Skin of body (tissue), 2 donors: Measurements from ENCODE around the gene ABCB6. TPM values are rescaled to one million over a fixed set of nuclear protein-coding genes. Genes with fewer than 3 reads are reported as not detected.
"Not testable (repeated sequence)": the region's sequence is repeated elsewhere in the genome, so short reads cannot be mapped to it uniquely, and the experiment has no call there.

Experiments
- DNase-seq: peaks from one replicate; lab custom pipeline; 2025; lab: John Stamatoyannopoulos, UW
- total RNA-seq: library from RNA; depleted of rRNA; stranded (reverse); fragments of >200 nt; gene quantifications from one replicate; pipeline ENCODE4 v1.2.3, GENCODE V29; 2014

Gene ABCB6
- total RNA-seq, 1 donor from 2014 or later = 23.8 TPM

GRCh38 chr2:219214141-219214540, 4.6 kb downstream of the ABCB6 start:
- no peak for DNase-seq

- DNase-seq = no peak
These were observed 5.2 kb downstream of the ABCB6 start for GRCh38 chr2:219213486-219214071.

GRCh38 chr2:219213026-219213415, 5.7 kb downstream of the ABCB6 start:
- DNase-seq = no peak

GRCh38 chr2:219210886-219211362, 7.8 kb downstream of the ABCB6 start:
- no peak for DNase-seq

GRCh38 chr2:219210196-219210885, 8.4 kb downstream of the ABCB6 start:
- no peak for DNase-seq

- no peak for DNase-seq
These were observed 9.2 kb downstream of the ABCB6 start for GRCh38 chr2:219209236-219210195.

- no peak for DNase-seq
These were observed 10.6 kb downstream of the ABCB6 start for GRCh38 chr2:219207884-219208740.

- no peak for DNase-seq
These were observed 11.4 kb downstream of the ABCB6 start for GRCh38 chr2:219207134-219207883.

GRCh38 chr2:219206328-219207133, 12.2 kb downstream of the ABCB6 start, which contains the start of gene ZFAND2B:
Gene ZFAND2B, plus strand, starts transcription at chr2:219206782. Its CDS starts 206 bp downstream, at chr2:219206988.
- DNase-seq = peak; percentile 93

GRCh38 chr2:219205981-219206327, 12.8 kb downstream of the ABCB6 start:
- DNase-seq = no peak

- no peak for DNase-seq
These were observed 13.6 kb downstream of the ABCB6 start for GRCh38 chr2:219205165-219205538.

- DNase-seq = no peak
These were observed 14.2 kb downstream of the ABCB6 start for GRCh38 chr2:219204425-219205164.

- not testable (repeated sequence) for DNase-seq
These were observed 17.4 kb downstream of the ABCB6 start for GRCh38 chr2:219201331-219201730.

- DNase-seq = not testable (repeated sequence)
These were observed 18.0 kb downstream of the ABCB6 start for GRCh38 chr2:219200502-219201326.

GRCh38 chr2:219199470-219200211, 19.1 kb downstream of the ABCB6 start:
- DNase-seq = no peak

- no peak for DNase-seq
These were observed 19.8 kb downstream of the ABCB6 start for GRCh38 chr2:219198974-219199373.

GRCh38 chr2:219197388-219197787, 21.4 kb downstream of the ABCB6 start:
- DNase-seq = no peak
